ENCODE measurements around the gene HEXIM1. TPM values are rescaled to one million over a fixed set of nuclear protein-coding genes. Genes with fewer than 3 reads are reported as not detected.

Gene HEXIM1
- total RNA-seq, 6 donors from 2014 or later: 19.9 to 43.8 (median 32.3) TPM

DNA sequence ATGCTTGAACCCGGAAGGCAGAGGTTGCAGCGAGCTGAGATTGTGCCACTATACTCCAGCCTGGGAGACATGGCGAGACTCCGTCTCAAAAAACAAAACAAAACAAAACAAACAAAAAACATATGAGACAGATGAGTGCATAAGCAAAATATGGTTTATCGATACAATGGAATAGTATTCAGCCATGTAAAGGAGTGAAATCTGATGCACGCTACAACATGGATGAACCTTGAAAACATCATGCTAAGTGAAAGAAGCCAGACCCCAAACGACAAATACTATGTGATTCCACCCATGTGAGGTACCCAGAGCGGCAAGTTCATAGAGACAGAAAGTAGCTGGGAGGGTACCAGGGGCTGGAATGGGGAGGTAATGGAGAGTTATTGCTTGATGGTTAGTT is 22.8 kb upstream of the HEXIM1 start:
- WGBS, 2 donors: 98 to 99% methylated on average over 8 of the region's 8 CpGs

DNA sequence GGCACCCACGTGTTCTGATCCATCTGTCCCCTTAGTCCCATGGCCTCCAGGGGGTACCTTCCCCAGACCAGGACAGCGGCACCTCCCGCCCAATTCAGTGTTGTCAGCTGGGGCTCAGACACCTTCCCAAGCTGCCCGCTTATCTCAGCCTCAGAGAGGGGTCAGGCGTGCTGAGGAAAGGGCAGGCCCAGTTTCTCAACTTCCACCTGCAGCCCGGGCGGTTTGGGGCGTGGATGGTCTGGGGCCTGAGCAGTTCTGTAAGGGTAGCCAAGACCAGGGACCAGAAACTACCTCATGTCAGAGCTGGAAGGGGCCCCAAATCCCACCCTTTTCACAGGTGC is 21.1 kb upstream of the HEXIM1 start:
- H3K9me3 ChIP-seq: no peaks in the 10 kb centered on the region
- ATAC-seq (ENCODE audit: low FRiP score in 2 of 2) (no peak), DNase-seq (no peak)
- 72 to 82% methylated on average over 4 to 8 of the region's 8 CpGs for WGBS, 2 donors
- H3K4me3 ChIP-seq: no peak overlapping the region
- H3K36me3 ChIP-seq: no peaks in the 10 kb centered on the region
- peak overlapping the region; percentile 70 to 88 (median 78) for H3K27ac ChIP-seq
- H3K27me3 ChIP-seq: no peaks in the 10 kb centered on the region
- TF ChIP-seq POLR2A (IDR thresholded peaks at IDR 0.05) (no peak), EP300 (IDR thresholded peaks at IDR 0.05) (no peak), POLR2AphosphoS5 (IDR thresholded peaks at IDR 0.05) (no peak)
- TF ChIP-seq, protein P1, sequence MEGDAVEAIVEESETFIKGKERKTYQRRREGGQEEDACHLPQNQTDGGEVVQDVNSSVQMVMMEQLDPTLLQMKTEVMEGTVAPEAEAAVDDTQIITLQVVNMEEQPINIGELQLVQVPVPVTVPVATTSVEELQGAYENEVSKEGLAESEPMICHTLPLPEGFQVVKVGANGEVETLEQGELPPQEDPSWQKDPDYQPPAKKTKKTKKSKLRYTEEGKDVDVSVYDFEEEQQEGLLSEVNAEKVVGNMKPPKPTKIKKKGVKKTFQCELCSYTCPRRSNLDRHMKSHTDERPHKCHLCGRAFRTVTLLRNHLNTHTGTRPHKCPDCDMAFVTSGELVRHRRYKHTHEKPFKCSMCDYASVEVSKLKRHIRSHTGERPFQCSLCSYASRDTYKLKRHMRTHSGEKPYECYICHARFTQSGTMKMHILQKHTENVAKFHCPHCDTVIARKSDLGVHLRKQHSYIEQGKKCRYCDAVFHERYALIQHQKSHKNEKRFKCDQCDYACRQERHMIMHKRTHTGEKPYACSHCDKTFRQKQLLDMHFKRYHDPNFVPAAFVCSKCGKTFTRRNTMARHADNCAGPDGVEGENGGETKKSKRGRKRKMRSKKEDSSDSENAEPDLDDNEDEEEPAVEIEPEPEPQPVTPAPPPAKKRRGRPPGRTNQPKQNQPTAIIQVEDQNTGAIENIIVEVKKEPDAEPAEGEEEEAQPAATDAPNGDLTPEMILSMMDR (IDR thresholded peaks at IDR 0.05): no peak
- peaks cover 58 to 74% (median 65%) of the 10 kb centered on the region in 4 donors for H3K4me1 ChIP-seq

More for the DNA sequence above, 22.8 kb upstream of the HEXIM1 start:
- ATAC-seq (ENCODE audit: low FRiP score in 2 of 2) (no peak), DNase-seq (no peak)
- H3K9me3 ChIP-seq: no peaks in the 10 kb centered on the region
- TF ChIP-seq, protein P1 (IDR thresholded peaks at IDR 0.05): no peak
- no peak for TF ChIP-seq POLR2A (IDR thresholded peaks at IDR 0.05)
- TF ChIP-seq EP300 (IDR thresholded peaks at IDR 0.05): no peak
- TF ChIP-seq POLR2AphosphoS5 (IDR thresholded peaks at IDR 0.05): no peak
- H3K27ac ChIP-seq: no peak overlapping the region
- no peaks in the 10 kb centered on the region for H3K27me3 ChIP-seq
- peaks cover 49 to 64% (median 52%) of the 10 kb centered on the region in 4 donors for H3K4me1 ChIP-seq
- peaks cover 0 to 7% (median 0%) of the 10 kb centered on the region in 4 donors for H3K36me3 ChIP-seq
- H3K4me3 ChIP-seq: no peak overlapping the region

DNA sequence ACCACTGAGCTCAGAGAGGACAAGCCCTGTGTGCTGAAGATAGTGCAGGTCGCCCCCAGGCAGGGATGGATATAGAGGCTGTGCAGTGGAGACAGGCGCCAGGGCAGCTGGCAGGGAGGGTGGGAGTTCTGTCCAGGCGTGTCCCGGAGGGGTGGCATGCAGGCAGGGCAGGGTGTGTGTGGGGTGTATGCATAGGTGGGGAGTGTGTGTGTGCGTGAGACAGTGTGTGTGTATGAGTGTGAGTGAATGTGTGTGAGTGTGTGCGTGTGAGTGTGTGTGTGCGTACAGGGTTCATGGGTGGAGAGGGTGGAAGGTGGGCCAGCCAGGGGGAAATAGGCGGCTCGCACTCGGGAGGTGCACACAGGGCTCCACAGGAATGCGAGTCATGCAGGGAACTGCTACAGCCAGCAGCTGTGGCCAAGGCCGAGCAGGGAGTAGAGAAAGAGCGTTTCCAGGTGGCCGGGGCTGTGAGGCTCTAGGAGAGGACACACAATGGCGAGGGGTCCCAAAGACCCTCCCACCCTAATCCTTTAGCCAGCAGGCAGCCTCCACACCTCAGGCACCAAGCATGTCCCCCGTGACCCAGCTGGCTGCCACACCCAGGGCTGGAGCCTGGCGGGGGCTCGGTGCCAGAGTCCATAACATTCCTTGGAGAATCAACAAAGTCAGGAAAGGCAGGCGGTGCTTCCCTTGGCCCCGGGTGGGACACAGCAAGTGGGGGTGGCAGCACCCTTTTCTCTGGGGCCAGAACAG is 20.6 kb upstream of the HEXIM1 start:
- H3K9me3 ChIP-seq: no peaks in the 10 kb centered on the region
- peak in 1 of 2 donors; percentile 51 for ATAC-seq (ENCODE audit: low FRiP score in 2 of 2)
- TF ChIP-seq POLR2AphosphoS5 (IDR thresholded peaks at IDR 0.05) (peak in 1 of 2 donors; percentile 46), EP300 (IDR thresholded peaks at IDR 0.05) (no peak)
- WGBS, 2 donors: 40 to 51% methylated on average over 14 to 20 of the region's 20 CpGs
- H3K27me3 ChIP-seq: no peaks in the 10 kb centered on the region
- H3K4me1 ChIP-seq: peaks cover 58 to 70% (median 62%) of the 10 kb centered on the region in 4 donors
- peak; percentile 60 to 82 for DNase-seq
- peak overlapping the region; percentile 70 to 88 (median 78) for H3K27ac ChIP-seq
- H3K36me3 ChIP-seq: no peaks in the 10 kb centered on the region
- no peak overlapping the region for H3K4me3 ChIP-seq

DNA sequence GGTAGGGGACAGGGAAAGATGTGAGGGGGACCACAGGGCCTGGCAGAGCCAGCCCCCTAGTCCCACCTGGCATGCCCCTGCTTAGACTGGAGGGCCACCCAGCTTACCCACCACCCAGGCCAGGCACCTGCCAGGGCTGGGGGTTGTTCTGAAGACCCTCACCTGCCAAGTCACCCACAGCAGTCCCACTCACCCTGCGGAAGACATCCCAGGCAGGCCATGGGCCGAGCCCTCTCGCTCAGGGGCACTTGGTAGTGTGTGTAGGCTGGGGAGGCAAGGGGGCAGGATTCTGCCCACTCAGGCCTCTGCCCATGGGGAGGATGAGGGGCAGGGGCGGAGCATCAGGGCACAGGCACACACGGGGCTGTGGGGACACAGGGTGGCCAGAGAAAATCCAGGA is 19.9 kb upstream of the HEXIM1 start:
- ATAC-seq (ENCODE audit: low FRiP score in 2 of 2) (no peak), DNase-seq (no peak)
- H3K27me3 ChIP-seq: no peaks in the 10 kb centered on the region
- H3K36me3 ChIP-seq: no peaks in the 10 kb centered on the region
- no peak overlapping the region for H3K4me3 ChIP-seq
- no peaks in the 10 kb centered on the region for H3K9me3 ChIP-seq
- WGBS, 2 donors: 69 to 74% methylated on average over 2 to 4 of the region's 5 CpGs
- peak overlapping the region; percentile 70 to 88 (median 78) for H3K27ac ChIP-seq
- TF ChIP-seq EP300 (IDR thresholded peaks at IDR 0.05): no peak
- TF ChIP-seq, protein P1 (IDR thresholded peaks at IDR 0.05): no peak
- TF ChIP-seq POLR2AphosphoS5 (IDR thresholded peaks at IDR 0.05): no peak
- TF ChIP-seq POLR2A (IDR thresholded peaks at IDR 0.05): no peak
- H3K4me1 ChIP-seq: peaks cover 53 to 72% (median 61%) of the 10 kb centered on the region in 4 donors

DNA sequence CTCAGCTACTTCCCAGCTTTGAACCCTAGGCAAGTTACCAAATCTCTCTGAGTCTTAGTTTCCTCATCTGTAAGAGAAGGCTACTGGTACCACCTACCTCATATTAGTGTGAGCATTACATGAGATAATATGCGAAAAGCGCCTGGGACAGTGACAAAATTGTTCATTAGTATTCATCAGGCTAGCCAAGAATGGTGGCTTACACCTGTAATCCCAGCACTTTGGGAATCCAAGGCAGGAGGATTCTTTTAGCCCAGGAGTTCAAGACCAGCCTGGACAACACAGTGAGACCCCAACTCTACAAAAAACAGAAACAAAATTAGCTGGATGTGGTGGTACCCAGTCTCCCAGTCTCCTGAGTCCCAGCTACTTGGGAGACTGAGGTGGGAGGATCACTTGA is 19.3 kb upstream of the HEXIM1 start:
- no peak for ATAC-seq (ENCODE audit: low FRiP score in 2 of 2)
- DNase-seq: no peak
- 94 to 100% methylated on average over 2 of the region's 2 CpGs for WGBS, 2 donors
- Histone ChIP-seq H3K27me3 (no peaks in the 10 kb centered on the region), H3K4me1 (peaks cover 47 to 66% (median 55%) of the 10 kb centered on the region in 4 donors), H3K36me3 (no peaks in the 10 kb centered on the region), H3K9me3 (no peaks in the 10 kb centered on the region), H3K27ac (peak overlapping the region in 3 of 4 donors; percentile 70 to 88 (median 83)), H3K4me3 (no peak overlapping the region)
- TF ChIP-seq POLR2A (IDR thresholded peaks at IDR 0.05) (no peak), POLR2AphosphoS5 (IDR thresholded peaks at IDR 0.05) (no peak), EP300 (IDR thresholded peaks at IDR 0.05) (no peak)
- TF ChIP-seq, protein P1 (IDR thresholded peaks at IDR 0.05): no peak

Measured in upper lobe of left lung (tissue), 6 donors.